ENCODE results near the gene RNF112. TPM values are rescaled to one million over a fixed set of nuclear protein-coding genes. Genes with fewer than 3 reads are reported as not detected.

RNF112 gene
- polyA plus RNA-seq, 1 donor from 2014 or later: 33.3 TPM

- H3K36me3 ChIP-seq (ENCODE audit: insufficient read depth, low read length): no peaks in the 10 kb centered on the region
- H4K20me1 ChIP-seq (ENCODE audit: insufficient read depth): no peaks in the 10 kb centered on the region
- no peaks in the 10 kb centered on the region for H3K79me2 ChIP-seq (replicated peaks; ENCODE audit: insufficient read depth, low read length)
- H3K9me2 ChIP-seq (ENCODE audit: insufficient read depth, low read length): no peaks in the 10 kb centered on the region
- no peak overlapping the region for H3K9ac ChIP-seq (ENCODE audit: low read length)
- H3K9me3 ChIP-seq (ENCODE audit: low read length): no peaks in the 10 kb centered on the region
- H3K4me2 ChIP-seq (ENCODE audit: low read length): no peak overlapping the region
- H3K4me3 ChIP-seq (ENCODE audit: low read length): no peak overlapping the region
- H2AFZ ChIP-seq (ENCODE audit: low read depth, low read length): no peak overlapping the region
- TF ChIP-seq, protein P1, sequence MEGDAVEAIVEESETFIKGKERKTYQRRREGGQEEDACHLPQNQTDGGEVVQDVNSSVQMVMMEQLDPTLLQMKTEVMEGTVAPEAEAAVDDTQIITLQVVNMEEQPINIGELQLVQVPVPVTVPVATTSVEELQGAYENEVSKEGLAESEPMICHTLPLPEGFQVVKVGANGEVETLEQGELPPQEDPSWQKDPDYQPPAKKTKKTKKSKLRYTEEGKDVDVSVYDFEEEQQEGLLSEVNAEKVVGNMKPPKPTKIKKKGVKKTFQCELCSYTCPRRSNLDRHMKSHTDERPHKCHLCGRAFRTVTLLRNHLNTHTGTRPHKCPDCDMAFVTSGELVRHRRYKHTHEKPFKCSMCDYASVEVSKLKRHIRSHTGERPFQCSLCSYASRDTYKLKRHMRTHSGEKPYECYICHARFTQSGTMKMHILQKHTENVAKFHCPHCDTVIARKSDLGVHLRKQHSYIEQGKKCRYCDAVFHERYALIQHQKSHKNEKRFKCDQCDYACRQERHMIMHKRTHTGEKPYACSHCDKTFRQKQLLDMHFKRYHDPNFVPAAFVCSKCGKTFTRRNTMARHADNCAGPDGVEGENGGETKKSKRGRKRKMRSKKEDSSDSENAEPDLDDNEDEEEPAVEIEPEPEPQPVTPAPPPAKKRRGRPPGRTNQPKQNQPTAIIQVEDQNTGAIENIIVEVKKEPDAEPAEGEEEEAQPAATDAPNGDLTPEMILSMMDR (IDR thresholded peaks at IDR 0.05; ENCODE audit: poor library complexity, severe bottlenecking): no peak
- TF ChIP-seq MXI1 (conservative IDR thresholded peaks at IDR 0.05; ENCODE audit: poor library complexity, severe bottlenecking) (no peak), EZH2 (IDR thresholded peaks at IDR 0.05; ENCODE audit: borderline replicate concordance, insufficient read depth, low read length, poor library complexity, severe bottlenecking) (no peak), TAF1 (IDR thresholded peaks at IDR 0.05; ENCODE audit: low read depth) (no peak), POLR2AphosphoS5 (IDR thresholded peaks at IDR 0.05) (no peak), SMC3 (conservative IDR thresholded peaks at IDR 0.05; ENCODE audit: poor library complexity) (no peak), EP300 (conservative IDR thresholded peaks at IDR 0.05; ENCODE audit: poor library complexity, severe bottlenecking) (no peak), RAD21 (conservative IDR thresholded peaks at IDR 0.05) (no peak)
- TF ChIP-seq, protein P2, sequence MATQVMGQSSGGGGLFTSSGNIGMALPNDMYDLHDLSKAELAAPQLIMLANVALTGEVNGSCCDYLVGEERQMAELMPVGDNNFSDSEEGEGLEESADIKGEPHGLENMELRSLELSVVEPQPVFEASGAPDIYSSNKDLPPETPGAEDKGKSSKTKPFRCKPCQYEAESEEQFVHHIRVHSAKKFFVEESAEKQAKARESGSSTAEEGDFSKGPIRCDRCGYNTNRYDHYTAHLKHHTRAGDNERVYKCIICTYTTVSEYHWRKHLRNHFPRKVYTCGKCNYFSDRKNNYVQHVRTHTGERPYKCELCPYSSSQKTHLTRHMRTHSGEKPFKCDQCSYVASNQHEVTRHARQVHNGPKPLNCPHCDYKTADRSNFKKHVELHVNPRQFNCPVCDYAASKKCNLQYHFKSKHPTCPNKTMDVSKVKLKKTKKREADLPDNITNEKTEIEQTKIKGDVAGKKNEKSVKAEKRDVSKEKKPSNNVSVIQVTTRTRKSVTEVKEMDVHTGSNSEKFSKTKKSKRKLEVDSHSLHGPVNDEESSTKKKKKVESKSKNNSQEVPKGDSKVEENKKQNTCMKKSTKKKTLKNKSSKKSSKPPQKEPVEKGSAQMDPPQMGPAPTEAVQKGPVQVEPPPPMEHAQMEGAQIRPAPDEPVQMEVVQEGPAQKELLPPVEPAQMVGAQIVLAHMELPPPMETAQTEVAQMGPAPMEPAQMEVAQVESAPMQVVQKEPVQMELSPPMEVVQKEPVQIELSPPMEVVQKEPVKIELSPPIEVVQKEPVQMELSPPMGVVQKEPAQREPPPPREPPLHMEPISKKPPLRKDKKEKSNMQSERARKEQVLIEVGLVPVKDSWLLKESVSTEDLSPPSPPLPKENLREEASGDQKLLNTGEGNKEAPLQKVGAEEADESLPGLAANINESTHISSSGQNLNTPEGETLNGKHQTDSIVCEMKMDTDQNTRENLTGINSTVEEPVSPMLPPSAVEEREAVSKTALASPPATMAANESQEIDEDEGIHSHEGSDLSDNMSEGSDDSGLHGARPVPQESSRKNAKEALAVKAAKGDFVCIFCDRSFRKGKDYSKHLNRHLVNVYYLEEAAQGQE (IDR thresholded peaks at IDR 0.05; ENCODE audit: borderline replicate concordance): no peak
- H3K27me3 ChIP-seq (ENCODE audit: insufficient read depth, low read depth, low read length): no peaks in the 10 kb centered on the region
- H3F3A ChIP-seq (ENCODE audit: insufficient read depth, low read length, poor library complexity, severe bottlenecking): no peaks in the 10 kb centered on the region
- no peak overlapping the region for H3K27ac ChIP-seq (ENCODE audit: low read length)
Observed at GRCh38 chr17:19412510-19412909, 1.5 kb downstream of the RNF112 start.

DNA sequence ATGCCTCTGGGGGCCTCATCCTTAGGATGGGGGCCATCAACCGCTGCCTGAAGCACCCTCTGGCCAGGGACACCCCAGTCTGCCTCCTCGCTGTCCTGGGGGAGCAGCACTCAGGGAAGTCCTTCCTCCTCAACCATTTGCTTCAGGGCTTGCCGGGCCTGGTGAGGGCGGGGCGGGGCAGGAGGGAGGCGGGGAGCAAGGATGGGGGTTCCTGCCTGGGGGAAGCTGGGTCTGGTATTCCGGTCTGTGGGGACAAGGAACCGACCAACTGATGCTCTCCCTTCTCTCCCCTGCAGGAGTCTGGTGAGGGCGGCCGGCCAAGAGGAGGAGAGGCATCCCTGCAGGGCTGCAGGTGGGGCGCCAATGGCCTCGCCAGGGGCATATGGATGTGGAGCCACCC is 2.0 kb downstream of the RNF112 start:
- Histone ChIP-seq H3K27me3 (ENCODE audit: insufficient read depth, low read depth, low read length) (no peaks in the 10 kb centered on the region), H3K4me3 (ENCODE audit: low read length) (no peak overlapping the region), H3K79me2 (replicated peaks; ENCODE audit: insufficient read depth, low read length) (no peaks in the 10 kb centered on the region), H3K9me3 (ENCODE audit: low read length) (no peaks in the 10 kb centered on the region), H2AFZ (ENCODE audit: low read depth, low read length) (no peak overlapping the region), H3K4me2 (ENCODE audit: low read length) (no peak overlapping the region), H3F3A (ENCODE audit: insufficient read depth, low read length, poor library complexity, severe bottlenecking) (no peaks in the 10 kb centered on the region), H3K27ac (ENCODE audit: low read length) (no peak overlapping the region), H4K20me1 (ENCODE audit: insufficient read depth) (no peaks in the 10 kb centered on the region), H3K36me3 (ENCODE audit: insufficient read depth, low read length) (no peaks in the 10 kb centered on the region), H3K9ac (ENCODE audit: low read length) (no peak overlapping the region), H3K9me2 (ENCODE audit: insufficient read depth, low read length) (no peaks in the 10 kb centered on the region)
- TF ChIP-seq MXI1 (conservative IDR thresholded peaks at IDR 0.05; ENCODE audit: poor library complexity, severe bottlenecking): no peak
- no peak for TF ChIP-seq SMC3 (conservative IDR thresholded peaks at IDR 0.05; ENCODE audit: poor library complexity)
- no peak for TF ChIP-seq RAD21 (conservative IDR thresholded peaks at IDR 0.05)
- TF ChIP-seq, protein P1 (IDR thresholded peaks at IDR 0.05; ENCODE audit: poor library complexity, severe bottlenecking): no peak
- no peak for TF ChIP-seq POLR2AphosphoS5 (IDR thresholded peaks at IDR 0.05)
- TF ChIP-seq TAF1 (IDR thresholded peaks at IDR 0.05; ENCODE audit: low read depth): no peak
- no peak for TF ChIP-seq EP300 (conservative IDR thresholded peaks at IDR 0.05; ENCODE audit: poor library complexity, severe bottlenecking)
- TF ChIP-seq, protein P2 (IDR thresholded peaks at IDR 0.05; ENCODE audit: borderline replicate concordance): no peak
- no peak for TF ChIP-seq EZH2 (IDR thresholded peaks at IDR 0.05; ENCODE audit: borderline replicate concordance, insufficient read depth, low read length, poor library complexity, severe bottlenecking)

All from neural cell (in vitro differentiated cells).